Measurements from ENCODE around the gene CASK.

DNA sequence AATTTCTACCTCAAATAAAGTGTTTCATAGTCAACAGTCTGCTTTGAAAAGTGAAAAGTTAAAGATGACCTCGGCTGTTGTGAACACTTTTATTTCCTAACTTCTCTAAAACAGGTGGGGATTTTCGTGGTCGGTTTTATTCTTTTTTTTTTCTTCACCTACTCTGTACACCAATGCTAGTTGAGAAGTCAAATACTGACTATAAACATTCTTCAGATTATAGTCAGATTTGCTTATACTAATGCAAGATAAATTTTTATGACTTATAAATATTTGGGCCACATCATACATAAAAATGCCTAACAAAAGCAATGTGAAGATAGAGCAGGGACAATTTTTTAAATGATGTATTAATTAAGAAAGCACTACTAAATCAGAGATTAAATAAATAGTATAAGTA lies 332.7 kb downstream of the CASK start:
- no peak for TF ChIP-seq CTCF (IDR thresholded peaks at IDR 0.05)
- TF ChIP-seq E2F5 (CRISPR knock-in tag; IDR thresholded peaks at IDR 0.05): no peak
- TF ChIP-seq NR3C1 (CRISPR knock-in tag; conservative IDR thresholded peaks at IDR 0.05; ENCODE audit: low read depth): no peak
- no peak for TF ChIP-seq NFATC4 (CRISPR knock-in tag; IDR thresholded peaks at IDR 0.05)
- no peak for TF ChIP-seq NR2C2 (CRISPR knock-in tag; IDR thresholded peaks at IDR 0.05)
- no peak for TF ChIP-seq MAX (CRISPR knock-in tag; IDR thresholded peaks at IDR 0.05)
- TF ChIP-seq, protein P1, sequence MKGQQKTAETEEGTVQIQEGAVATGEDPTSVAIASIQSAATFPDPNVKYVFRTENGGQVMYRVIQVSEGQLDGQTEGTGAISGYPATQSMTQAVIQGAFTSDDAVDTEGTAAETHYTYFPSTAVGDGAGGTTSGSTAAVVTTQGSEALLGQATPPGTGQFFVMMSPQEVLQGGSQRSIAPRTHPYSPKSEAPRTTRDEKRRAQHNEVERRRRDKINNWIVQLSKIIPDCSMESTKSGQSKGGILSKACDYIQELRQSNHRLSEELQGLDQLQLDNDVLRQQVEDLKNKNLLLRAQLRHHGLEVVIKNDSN (CRISPR knock-in tag; IDR thresholded peaks at IDR 0.05): no peak
- TF ChIP-seq ATF3 (CRISPR knock-in tag; conservative IDR thresholded peaks at IDR 0.05): no peak
- TF ChIP-seq, protein P2, sequence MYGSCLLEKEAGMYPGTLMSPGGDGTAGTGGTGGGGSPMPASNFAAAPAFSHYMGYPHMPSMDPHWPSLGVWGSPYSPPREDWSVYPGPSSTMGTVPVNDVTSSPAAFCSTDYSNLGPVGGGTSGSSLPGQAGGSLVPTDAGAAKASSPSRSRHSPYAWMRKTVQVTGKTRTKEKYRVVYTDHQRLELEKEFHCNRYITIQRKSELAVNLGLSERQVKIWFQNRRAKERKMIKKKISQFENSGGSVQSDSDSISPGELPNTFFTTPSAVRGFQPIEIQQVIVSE (CRISPR knock-in tag; IDR thresholded peaks at IDR 0.05; ENCODE audit: borderline replicate concordance): no peak
- TF ChIP-seq, protein P3, sequence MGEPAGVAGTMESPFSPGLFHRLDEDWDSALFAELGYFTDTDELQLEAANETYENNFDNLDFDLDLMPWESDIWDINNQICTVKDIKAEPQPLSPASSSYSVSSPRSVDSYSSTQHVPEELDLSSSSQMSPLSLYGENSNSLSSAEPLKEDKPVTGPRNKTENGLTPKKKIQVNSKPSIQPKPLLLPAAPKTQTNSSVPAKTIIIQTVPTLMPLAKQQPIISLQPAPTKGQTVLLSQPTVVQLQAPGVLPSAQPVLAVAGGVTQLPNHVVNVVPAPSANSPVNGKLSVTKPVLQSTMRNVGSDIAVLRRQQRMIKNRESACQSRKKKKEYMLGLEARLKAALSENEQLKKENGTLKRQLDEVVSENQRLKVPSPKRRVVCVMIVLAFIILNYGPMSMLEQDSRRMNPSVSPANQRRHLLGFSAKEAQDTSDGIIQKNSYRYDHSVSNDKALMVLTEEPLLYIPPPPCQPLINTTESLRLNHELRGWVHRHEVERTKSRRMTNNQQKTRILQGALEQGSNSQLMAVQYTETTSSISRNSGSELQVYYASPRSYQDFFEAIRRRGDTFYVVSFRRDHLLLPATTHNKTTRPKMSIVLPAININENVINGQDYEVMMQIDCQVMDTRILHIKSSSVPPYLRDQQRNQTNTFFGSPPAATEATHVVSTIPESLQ (CRISPR knock-in tag; IDR thresholded peaks at IDR 0.05): no peak
- TF ChIP-seq KAT7 (CRISPR knock-in tag; IDR thresholded peaks at IDR 0.05; ENCODE audit: borderline replicate concordance): no peak
- no peak for TF ChIP-seq JUN (CRISPR knock-in tag; IDR thresholded peaks at IDR 0.05)

Data from WTC11 (cell line).